NCI-H1092 treated with DMSO at 0.1 percent for 48 hours (cell line): ENCODE data around the gene LMBRD1.
"Not testable (repeated sequence)": the region's sequence is repeated elsewhere in the genome, so short reads cannot be mapped to it uniquely, and the experiment has no call there.

Experiments
- DNase-seq: peaks from one replicate; lab custom pipeline; 2025; lab: John Stamatoyannopoulos, UW

Gene LMBRD1

DNA sequence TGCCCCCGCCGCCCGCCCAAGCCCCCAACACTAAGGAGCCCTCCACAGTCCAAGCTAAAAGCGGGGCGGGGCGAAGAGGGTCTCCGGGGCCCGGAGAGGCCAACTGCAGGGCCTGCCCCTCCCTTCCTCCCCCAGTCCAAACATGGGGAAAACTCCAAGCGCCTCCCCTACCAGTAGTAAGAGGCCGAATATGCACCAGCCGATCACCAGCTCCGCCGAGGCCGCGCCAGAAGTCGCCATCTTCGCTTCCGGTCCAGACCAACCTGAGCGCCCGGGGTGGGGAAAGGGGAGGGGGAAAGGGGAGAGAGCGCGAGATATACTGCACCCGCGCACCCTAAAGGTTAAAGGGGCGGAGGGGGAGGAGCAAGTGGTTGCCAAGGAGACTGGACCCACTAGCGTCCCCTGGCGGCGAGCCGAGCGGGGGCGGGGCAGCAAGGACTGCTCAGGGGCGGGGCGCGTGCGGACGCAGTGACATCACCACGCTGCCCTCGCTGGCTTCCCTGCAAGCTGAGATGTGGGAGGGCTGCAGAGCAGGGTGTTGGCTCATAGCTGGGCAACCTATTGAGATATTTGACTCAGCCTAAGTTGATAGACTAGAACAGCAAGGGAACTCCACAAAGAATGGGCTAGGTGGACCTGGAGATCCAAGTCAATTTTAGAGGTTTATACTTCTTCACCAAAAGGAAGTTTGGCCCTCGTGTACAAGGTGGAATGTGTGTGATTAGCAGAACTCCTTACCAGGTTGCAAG, at the start of gene LMBRD1:
Gene LMBRD1 (minus strand): TSS at position 369 of the 749 bp plus-strand sequence. CDS start 129 bp downstream, at position 240.
- peak; percentile 82 for DNase-seq

DNA sequence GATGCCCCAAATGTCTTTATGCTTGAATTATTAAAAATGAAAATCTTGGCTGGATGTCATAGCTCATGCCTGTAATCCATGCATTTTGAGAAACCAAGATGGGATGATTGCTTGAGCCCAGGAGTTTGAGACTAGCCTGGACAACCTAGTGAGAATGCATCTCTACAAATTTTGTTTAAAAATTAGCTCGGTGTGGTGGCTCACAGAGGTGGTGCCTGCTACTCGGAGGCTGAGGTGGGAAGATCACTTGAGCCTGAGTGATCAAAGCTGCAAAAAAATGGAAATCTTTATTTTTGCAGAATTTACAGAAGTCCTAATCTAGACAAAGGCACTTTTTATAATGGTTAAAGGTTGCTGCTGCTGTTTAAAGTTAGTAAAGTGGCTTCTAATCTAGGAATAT, 49.5 kb upstream of the LMBRD1 start:
- no peak for DNase-seq

DNA sequence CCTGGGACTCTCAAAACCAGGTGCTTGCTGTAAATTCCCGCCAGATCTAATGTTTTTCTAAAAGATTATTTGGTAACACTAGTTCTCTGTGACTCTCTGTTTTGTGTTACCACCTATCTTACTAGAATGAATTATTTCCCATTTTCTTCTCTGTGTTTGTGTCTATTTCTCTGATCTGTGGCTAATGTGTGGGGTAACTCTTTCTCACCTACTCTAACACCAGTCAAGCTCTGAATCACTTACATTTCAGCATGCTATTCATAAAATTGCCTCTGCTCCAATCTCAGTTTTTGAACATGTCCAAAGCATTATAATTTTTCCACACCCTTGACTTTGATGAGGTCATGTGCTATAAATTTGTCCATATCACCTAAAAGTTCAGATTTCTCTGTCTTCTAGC, 46.4 kb upstream of the LMBRD1 start:
- DNase-seq: no peak

DNA sequence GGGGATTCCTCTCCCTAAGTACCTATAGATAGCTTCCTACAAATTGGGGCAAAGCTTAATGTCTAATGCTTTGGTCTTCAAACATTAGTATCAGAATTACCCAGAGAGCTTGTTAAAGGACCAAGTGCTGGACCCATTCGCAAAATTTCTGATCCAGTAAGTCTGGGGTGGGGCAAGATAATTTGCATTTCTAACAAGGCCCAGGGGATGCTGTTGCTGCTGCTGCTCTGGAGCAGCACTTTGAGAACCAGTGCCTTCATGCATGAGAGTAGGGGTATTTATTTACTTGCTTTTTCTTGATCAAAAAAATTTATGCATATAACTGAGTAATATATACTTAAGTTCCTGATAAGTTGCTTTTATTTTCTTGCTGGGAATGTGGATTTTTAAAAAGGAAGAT, 45.1 kb upstream of the LMBRD1 start:
- DNase-seq: no peak

DNA sequence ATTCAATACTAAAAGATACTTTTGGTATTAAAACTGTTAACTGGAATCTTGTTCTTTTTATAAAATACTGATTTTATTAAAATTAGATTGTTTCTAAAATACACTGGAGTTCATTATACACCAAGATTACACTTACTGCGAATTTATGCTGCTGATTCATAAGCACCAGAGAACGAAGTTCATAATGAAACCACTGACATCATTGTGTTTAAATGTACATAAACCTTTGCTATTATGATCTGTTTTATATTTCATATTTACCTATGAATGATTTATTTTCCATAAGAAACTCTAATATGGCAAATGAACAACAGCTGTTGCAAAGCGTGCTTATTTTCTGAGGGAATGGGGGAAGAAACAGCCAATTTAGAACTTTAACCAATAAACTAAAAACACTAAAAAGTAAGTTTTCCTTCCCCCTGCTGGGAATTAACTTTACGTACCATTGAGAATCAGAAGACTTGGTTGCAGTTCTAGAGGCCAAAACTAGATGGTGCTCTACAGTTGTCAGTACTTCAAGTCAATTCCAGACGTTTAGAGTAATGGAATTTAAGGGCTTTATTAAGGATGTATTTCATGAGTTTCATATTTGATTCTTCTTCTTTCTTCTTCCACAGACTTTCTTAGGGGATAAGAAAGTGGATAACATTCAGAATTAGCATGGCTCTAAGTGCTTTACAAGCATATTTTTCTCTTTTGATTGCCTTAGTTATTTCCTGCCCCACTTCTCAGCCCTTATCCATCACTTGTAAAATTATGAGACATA, 38.8 kb upstream of the LMBRD1 start:
- peak; percentile 39 for DNase-seq

DNA sequence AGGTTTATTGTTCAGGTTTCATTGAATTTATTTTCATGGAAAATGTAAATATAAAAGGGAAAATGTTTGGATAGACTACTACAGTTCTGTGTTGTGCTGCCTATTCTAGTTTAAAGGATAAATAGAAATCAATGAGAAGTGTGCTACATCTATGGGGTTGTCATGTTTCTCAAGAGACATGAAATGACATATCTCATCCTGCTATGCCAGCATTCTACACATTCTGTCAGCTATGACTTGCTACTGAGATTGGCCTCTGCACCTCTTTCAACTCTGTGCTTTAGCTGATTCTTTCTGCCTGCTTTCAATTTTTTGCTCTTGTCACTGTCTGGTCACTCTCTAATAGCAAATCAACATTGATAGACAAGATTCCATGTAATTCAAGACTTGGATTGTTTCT, 35.7 kb upstream of the LMBRD1 start:
- no peak for DNase-seq

DNA sequence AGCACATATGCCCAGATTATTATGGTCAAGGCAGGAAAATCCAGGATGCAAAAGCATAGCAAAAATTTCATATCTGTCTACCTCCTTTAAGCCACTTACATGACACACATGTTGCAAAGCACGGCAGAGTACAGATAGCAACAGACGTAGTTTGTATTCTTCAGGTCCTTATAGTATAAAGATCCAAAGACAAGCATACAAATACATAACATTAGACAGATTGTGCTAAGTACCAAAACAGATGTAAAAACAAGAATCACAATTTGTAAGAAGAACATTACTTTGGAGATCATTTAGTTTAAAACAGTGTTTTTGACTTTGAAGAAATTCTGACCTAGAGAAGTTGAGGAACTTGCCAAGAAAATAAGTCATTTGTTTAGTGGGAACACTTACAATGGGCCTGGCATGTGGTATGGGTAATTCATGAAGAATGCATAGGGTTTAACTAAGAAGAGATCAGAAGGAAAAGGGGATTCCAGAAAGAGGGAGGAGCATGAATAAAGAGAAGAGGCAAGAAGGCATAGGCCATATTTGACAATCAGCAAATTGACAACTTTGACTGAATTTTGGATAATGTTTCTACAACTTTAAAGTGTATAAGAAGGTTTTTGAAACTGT, 30.6 kb upstream of the LMBRD1 start:
- no peak for DNase-seq

DNA sequence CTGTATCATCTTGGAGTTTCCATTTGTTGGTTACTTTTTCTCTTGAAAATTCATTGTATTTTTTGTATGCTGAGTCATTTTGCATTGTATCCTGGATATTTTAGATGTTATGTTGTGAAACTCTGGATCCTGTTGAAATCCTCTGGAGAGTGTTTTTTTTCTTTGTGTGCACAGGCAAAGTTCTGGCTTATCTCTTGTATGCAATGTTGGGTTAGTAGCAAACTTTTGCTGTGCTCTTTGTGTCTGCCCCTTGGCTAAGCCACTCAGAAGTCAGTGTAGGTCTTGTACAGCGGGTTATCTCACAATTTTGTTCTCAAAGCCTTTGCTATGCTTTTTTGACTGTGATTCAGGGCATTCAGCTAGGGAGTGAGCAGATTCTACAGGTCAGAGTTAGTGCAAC, 29.1 kb upstream of the LMBRD1 start:
- DNase-seq: no peak

DNA sequence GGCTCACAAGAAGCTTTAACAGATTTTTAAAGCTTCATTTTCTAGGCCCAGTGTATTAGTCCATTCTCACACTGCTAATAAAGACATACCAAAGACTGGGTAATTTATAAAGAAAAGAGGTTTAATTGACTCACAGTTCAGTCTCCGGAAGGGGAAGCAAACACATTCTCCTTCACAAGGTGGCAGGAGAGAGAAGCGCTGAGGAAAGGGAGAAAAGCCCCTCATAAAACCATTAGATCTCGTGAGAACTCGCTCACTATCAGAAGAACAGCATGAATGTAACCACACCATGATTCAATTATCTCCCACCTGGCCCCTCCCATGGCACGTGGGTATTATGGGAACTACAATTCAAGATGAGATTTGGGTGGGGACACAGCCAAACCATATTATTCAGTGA, 27.5 kb upstream of the LMBRD1 start:
- DNase-seq: not testable (repeated sequence)

DNA sequence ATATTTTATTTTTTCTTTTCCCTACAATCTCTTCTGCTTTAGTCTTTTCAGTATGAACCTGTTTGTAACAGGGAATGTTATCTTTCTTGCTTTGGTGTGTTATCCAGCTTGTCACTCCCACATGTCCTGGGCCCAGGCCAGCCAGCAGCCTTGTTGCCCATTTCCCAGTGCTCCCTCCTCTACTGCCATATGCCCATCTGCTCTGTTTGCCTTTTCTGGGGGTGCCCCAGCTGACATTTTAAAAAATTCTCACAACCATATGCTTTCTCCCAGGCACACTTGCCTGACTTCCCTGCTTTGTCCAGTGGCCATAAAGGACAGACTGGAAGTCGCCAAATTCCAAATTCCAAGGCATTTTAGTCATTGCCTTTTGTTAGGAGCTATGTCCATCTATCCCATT, 23.6 kb upstream of the LMBRD1 start:
- DNase-seq: no peak

DNA sequence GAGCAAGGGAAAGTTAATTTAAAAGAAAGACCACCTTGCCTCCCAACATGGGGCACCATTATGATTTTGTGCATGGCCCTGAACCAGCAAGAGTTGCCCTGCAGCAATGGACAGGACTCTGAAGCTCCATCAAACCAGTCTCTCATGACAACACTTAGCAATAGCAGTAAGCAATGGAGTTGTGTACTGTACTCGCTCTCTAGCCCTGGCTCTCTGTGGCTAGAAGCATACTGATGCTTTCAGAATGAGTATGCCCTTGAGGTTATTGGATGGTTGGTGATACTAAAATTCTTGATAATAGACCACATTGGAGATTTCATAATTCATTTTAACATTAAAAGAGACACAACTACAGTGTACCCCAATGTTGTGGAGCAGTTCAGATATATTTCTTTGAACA, 23.2 kb upstream of the LMBRD1 start:
- no peak for DNase-seq

DNA sequence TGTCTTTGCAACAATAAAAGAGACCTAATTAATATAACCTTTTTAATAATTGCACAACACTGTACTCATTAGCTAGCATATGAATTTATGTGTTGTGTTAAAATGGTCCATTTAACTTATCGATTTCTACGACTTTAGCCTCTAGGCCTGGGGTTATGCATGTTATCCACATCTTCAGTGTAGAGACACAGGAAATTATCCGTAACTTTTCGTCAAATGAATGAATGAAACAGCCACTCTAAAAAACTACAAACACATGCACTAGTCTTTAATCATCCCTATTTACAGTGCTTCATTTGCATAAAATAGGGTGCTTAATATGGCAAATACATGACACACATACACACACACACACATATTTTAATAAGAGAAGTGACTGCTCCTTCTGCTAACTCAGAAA, 22.3 kb upstream of the LMBRD1 start:
- no peak for DNase-seq

DNA sequence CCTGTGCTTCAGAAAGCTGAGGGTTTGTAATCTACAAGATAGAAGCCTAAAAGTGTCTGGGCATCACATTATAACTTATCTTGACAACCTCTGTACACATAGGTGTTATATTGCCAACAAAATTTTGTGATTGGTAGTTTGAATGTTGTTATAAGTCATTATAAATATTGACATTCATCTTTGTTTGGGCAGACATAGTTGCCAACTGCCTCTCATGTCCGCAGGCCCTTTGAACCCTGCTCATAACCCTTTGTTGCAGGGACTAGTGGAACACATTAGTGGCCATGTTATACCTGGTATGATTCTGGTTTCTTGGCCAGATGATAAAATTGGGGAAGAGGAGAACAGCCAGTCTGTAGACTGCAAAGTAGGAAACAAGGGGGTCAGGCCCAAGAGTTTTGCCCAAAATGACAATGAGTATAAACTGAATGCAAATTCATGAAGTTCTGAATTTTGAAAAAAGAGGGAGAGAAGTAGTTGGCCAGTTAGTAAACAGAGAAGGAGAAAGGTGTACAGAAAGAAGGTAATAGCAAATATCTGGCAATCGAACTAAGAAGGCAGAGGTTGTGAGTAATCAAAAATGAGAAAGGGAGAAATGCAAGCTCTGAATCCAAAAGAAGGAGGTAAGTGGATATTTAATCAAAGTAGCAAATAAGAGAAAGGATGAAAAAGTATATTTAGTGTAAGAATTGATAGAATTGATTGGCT, 21.6 kb upstream of the LMBRD1 start:
- no peak for DNase-seq

DNA sequence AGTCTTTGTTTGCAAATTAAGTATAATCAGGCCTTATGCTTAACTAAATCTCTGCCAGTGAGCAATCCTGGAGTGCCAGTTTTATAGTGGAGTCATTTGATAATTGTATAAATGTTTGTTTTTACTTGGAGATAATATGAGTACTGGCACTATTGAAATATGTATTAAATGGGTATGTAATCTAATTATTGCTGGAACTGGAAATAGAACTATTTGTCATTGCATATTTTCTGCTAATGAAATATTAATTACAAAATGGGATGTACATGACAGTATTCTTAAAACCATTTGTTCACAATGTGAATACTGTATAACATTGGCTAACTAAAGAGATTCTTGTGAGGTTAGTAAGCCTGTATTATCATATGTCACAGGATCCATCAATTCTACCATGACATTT, 20.5 kb upstream of the LMBRD1 start:
- DNase-seq: no peak

DNA sequence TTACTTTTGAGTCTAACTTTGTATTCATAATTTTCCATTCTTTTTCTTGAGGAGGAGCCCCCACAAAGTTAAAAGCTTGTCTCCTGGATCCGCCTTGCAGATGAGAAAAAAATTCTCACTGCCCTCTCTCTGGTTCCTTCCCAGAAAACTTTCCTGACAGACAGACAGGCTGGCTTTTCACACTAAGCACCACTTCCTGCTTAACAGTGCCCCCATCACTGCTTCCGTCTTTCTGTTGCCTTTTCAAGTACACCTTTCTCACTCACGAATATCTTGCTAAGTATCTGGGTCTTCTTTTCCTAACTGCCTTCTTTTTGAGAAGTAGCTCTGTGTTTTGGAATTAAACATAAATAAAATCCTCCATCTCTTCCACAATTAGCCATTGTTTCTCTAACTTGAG, 19.8 kb upstream of the LMBRD1 start:
- DNase-seq: no peak

DNA sequence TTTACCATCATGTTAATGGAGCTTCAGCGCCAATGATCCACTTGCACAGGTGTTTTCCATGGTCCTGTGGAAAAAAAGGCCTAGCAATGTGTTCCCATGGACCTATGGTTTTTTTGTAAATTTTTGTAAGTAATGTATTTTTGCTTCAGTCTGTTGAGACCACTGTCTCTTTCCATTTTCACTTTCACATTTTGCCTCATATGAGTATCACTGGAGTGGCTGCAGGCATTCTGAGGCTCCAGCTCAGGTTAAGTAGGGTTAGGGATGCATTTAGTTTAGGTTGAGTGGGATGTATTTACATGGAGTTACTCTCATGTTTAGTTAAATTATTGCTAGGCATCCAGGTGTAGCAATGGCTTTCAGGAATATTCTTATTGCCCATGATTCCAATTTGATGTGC, 19.2 kb upstream of the LMBRD1 start:
- no peak for DNase-seq

DNA sequence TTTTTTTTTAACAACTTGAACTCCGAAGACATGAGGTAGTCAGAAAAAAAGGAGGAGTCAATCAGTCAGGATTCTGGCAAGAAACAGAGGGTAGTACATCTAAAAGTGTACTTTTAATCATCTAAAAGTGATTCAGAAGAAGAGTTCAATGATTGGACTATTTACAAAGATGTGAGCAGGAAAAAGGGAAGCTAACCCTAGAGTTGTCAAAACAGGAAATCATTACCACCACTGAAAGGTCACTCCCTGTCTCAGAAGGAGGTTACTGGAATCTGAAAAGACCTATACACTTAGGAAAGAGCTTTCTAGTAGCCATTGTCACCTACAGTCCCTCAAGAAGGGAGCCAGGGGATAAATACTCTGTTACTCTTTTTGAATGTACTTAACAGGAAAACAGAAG, 16.7 kb upstream of the LMBRD1 start:
- DNase-seq: no peak

DNA sequence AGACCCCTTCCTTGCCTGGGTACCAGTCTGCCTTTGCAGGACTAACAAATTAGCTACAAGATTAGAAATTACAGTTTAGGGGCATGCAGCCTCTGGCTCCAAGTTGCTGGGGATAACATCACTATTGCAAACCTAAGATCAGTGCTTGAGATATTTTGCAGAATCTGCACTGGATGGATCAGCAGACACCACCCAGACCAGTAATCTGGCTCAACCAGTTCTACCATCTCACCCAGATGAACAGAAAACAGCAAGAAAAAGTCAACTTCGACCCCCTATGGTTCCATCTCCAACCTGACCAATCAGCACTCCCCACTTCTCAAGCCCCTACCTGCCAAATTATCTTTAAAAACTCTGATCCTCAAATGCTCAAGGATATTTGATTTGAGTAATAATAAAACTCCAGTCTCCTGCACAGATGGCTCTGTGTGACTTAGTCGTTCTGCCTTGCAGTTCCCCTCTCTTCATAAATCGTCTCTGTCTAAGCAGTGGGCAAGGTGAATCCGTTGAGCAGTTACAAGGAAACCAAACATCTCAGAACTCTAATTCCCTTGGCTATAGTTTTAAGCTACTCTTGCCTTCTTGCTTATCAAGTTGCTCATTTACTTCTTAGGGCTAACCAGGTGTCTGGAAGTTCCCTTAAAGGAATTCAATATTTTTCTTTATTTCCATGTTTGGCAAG, 16.1 kb upstream of the LMBRD1 start:
- no peak for DNase-seq

DNA sequence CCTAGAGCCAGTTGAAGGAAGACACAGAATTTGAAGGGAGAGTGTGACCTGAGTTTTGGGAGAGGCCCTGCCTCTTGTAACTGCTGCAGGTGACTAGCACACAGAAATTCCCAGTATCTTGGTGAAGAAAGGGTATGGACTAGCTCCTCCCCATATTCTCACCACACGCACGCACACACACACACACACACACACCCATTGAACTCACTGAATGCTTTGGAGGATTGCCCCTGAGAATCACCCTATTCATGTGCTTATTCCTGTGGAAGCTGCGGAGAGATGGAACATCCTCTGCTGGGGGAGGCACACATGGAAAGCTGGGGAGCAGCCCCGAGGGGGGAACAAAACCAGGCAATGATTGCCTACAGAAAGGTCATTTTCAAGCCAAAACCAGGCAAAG, 6.2 kb upstream of the LMBRD1 start:
- no peak for DNase-seq

DNA sequence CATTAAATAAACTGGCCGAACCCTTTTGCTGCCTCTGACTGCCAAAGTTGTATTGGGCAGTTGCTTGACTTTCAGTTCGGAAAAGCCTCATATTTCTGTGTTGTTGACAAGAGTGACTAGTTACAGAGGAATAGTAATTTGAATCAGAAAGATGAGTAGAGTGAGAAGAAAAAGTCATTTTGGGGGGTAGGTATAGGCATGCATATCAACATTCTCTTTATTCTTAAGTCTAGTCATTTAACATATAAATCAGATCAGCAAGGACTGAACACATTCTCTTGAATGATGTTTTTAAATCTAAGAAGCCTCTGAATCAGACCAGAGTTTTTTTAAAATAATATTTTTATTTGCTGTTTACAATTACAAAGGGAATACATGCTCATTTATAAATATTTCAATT, 4.9 kb upstream of the LMBRD1 start:
- DNase-seq: no peak

DNA sequence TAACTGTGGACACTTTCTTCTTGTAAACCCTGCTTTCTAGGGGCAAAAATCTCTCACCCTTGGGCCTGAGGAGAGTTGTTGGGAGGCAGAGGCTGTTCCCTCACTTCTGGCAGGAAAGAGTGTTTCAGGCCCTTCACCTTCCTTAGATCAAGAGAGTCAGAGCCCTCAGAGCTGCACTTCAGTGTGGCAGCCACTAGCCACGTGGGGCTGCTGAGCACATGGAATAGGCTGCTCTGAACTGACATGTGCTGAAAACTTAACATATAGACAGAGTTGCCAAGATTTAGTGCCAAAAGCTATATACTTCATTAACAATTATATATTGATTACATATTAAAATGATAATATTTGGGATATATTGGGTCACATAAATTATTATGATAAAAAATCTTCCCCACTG, 4.4 kb upstream of the LMBRD1 start:
- DNase-seq: no peak

DNA sequence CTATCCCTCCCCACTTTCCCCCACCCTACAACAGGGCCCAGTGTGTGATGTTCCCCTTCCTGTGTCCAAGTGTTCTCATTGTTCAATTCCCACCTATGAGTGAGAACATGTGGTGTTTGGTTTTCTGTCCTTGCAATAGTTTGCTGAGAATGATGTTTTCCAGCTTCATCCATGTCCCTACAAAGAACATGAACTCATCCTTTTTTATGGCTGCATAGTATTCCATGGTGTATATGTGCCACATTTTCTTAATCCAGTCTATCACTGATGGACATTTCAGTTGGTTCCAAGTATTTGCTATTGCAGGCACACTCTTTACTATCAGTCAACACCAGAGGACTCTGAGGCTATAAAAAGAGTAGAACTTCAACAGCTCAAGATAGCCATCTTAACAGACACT, 2.0 kb upstream of the LMBRD1 start:
- not testable (repeated sequence) for DNase-seq
